Astrocyte (in vitro differentiated cells and primary cell): ENCODE measurements around the gene CAPN7.

Experiments used
- CTCF ChIP-seq: IDR thresholded peaks from 2 replicates; pipeline ENCODE4 v1.5.1; 2011; ENCODE audit warnings: low read depth, mild to moderate bottlenecking, inconsistent platforms, low read length, moderate library complexity; ENCODE audit not compliant: insufficient read depth
- EZH2 ChIP-seq: IDR thresholded peaks from 2 replicates; pipeline ENCODE4 v1.6.1; 2012; ENCODE audit warnings: mild to moderate bottlenecking, low read length, inconsistent platforms; ENCODE audit not compliant: insufficient read depth

GRCh38 chr3:15165061-15165460, 41.0 kb upstream of the CAPN7 start:
- TF ChIP-seq CTCF (no peak), EZH2 (no peak)
